ENCODE data around the gene ELF4.

ELF4 gene

DNA sequence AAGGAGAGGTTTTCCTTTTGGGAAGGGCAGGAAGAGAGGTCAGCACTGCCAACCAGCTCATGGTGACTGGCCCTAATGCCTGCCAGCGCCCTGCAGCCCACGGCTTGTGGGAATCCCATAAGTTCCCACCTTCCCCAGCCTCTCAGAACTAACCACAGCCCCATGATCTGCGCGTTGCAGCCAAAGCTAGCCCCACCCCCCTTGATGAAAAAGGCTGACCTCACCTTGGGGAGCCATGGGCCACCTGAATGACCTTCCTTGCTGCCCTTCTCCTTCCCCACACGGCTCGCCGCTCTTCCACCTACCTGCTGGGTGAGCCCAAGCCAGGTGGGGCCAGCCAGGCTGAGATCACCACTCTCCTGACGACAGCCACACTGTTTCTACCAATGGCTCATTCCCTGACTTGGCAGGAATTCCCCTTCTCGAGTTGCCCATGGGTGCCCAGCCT, 3.9 kb upstream of the ELF4 start:
- DNase-seq (ENCODE audit: low read depth in 2 of 2): no peak

- DNase-seq (ENCODE audit: low read depth in 2 of 2): no peak
Measured at GRCh38 chrX:130111220-130112154, 1.2 kb upstream of the ELF4 start.

GRCh38 chrX:130109429-130110378, 593 bp downstream of the ELF4 start:
- no peak for DNase-seq (ENCODE audit: low read depth in 2 of 2)

GRCh38 chrX:130108647-130109428, 1.5 kb downstream of the ELF4 start:
- no peak for DNase-seq (ENCODE audit: low read depth in 2 of 2)

DNA sequence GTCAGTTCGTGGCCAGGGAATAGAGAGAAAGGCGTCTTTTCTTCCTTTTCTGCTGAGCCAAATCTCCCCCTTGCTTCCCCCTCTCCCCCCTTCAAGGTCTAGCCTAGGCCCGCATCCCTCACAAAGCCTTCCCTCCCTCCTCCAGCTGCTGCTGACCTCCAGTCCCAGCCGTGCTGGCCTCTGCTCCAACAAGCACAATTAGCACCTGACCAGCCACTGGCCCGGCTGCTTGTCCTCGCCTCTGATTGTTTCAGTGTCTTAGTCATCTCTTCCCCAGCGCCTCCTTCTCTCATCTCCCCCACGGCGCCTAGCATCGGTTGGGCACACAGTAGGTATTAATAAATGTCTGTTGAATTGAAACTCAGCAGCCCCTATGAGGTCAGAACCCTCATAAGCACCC, 4.2 kb downstream of the ELF4 start:
- no peak for DNase-seq (ENCODE audit: low read depth in 2 of 2)

DNA sequence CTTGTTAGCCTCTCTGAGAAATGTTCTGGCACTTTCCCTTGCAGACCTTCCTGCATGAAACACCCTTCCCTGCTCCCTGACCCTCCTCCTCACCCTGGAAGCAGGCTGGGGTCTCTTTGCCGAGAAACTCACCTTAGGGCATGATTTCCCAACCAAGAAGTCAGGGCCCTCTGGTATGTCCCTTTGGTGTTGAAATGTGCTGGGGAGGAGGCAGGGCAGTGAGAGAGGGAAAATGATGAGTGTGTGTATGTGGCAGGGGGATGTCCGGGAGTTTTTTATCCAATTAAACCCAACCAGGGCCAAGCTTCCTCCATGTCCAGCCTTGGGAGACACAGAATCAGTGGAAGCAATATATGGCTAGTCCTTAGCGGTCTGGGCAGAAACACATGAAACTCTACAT, 5.1 kb downstream of the ELF4 start:
- no peak for DNase-seq (ENCODE audit: low read depth in 2 of 2)

DNA sequence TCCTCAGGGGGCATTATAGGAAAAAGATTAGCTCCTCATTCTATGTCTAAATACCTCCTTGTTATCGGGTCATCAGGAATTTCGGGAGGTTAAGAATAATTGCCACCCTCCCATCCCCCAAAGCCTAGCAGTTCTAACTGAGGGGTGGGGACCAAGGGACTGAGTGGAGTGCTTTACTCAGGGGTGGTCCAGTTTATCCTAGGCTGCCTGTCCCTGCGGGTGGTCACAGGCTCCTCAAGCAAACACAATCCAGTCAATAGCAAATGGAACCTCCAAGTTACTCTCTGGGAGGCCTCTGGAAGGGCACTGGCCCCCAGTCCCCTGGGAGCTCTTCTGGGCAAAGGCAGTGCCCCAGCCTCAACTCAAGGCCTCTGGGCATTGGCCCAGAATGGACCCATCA, 6.7 kb downstream of the ELF4 start:
- DNase-seq (ENCODE audit: low read depth in 2 of 2): no peak

- no peak for DNase-seq (ENCODE audit: low read depth in 2 of 2)
Measured at GRCh38 chrX:130100180-130100579, 10.1 kb downstream of the ELF4 start.

DNA sequence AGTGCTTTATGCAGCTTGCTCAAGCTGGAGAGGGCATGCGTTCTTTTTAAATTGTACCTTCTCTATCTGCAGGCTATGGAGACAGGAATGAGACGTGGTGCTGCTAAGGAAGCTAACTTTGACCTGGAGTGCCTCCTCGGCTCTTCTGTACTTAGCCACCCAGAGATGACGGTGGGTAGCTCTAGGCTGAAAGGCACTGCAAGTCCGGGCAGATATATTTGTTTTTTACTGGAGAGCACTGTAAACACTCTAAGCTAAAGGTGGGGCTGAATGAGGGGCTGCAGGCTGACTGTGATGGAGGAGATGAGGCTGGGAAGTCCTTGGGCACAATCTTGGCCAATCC, 12.1 kb downstream of the ELF4 start:
- no peak for DNase-seq (ENCODE audit: low read depth in 2 of 2)

- no peak for DNase-seq (ENCODE audit: low read depth in 2 of 2)
Measured at GRCh38 chrX:130097507-130098209, 12.6 kb downstream of the ELF4 start.

GRCh38 chrX:130095249-130096030, 14.9 kb downstream of the ELF4 start:
- no peak for DNase-seq (ENCODE audit: low read depth in 2 of 2)

DNA sequence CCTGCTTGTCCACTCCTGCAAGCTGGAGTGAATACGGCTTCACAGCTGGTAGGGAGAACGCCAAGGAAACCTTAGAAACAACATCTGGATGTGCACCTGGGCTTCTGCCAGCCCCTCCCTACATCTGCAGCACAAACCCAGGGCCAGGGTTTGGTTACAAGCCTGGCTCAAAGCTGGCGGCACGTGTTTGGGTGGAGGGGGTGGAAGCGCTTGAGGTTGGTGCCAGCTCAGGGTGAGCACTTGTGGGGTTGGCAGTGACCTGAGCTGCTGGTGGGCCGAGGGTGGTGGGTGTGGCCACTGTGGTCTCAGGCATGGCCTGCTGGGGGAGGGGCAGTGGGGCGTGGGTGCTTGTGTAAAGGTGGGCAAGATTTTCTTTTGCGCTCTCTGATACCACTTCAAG, 15.6 kb downstream of the ELF4 start:
- DNase-seq (ENCODE audit: low read depth in 2 of 2): no peak

- DNase-seq (ENCODE audit: low read depth in 2 of 2): no peak
Measured at GRCh38 chrX:130093271-130093670, 17.0 kb downstream of the ELF4 start.

DNA sequence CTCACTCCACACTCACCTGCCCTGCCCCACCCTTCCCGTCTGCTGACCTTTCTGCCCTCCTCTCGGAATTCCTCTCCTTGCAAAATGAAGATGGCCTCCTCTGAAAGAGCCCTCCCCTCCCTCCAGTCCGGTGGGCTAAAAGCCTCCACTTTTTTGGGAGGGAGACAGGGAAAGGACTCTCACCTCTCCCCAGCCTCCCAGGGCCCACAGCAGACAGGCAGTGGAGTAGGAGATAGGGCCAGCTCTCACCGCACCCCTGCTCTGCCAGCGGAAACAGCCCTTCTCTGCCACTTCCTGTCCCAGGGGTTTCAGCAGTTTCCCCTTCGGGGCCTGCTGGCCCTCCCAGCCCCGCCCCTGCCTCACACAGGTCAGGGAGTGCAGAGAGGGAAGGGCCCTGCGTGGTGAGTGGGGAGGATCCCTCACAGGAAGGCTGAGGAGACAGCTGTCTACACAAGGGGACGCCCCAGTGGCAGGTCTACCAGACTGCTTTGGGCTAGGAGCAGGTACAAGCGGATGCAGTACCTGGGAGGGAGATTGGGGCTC, 18.2 kb downstream of the ELF4 start:
- DNase-seq (ENCODE audit: low read depth in 2 of 2): peak; percentile 76 to 86

DNA sequence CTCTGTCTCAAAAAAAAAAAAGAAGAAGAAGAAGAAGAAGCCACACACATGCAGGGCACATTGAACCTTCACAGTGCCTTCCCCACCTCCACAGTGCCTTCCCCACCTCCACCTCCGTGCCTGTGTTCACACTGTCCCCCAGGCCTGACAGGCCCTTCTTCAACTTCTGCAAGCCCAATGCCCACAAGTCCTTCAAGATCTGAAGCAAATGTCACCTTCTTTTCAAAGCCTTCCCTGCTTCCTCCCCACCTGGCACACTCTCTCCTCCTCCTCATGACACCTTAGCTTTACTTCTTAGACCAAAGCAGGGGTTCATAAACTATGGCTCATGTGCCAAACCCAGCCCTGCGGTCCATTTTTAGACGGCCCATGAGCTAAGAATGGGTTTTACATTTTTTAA, 19.9 kb downstream of the ELF4 start:
- no peak for DNase-seq (ENCODE audit: low read depth in 2 of 2)

GRCh38 chrX:130086447-130087206, 23.7 kb downstream of the ELF4 start:
- peak in 1 of 2 donors; percentile 71 for DNase-seq (ENCODE audit: low read depth in 2 of 2)

GRCh38 chrX:130085551-130086446, 24.5 kb downstream of the ELF4 start:
- no peak for DNase-seq (ENCODE audit: low read depth in 2 of 2)

DNA sequence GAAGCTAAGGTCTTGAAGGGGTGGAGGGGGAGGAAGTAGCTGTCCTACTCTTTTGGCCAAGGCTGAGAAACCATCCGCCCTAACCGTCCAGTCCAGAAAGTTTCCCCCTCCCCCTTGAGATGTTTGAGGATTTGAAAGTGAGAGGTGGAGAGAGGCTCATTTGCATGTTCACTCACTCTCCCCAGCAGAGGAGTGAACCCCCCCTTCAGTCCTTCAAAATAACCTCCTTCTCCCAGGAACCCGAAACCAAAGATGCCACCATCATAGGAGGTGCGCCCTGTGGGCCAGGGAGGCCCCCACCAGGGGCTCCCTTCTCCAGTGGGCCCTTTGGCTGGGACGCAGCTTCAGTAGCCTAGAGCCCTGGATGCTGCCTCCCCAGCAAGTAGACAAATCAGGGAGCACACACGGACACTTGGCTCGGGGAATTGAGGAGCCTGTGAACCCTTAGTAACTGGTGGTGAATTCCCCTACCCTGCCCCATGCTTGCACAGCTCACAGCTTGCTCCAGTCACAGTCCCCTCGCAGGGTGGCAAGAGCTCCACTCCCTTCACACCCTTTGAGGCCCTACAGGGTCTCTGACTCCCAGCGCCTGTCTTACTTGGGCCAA, 25.6 kb downstream of the ELF4 start:
- DNase-seq (ENCODE audit: low read depth in 2 of 2): no peak
